GM21367 (cell line): ENCODE data around the gene SIK1.
"Not testable (repeated sequence)": the region's sequence is repeated elsewhere in the genome, so short reads cannot be mapped to it uniquely, and the experiment has no call there.

Experiments
- ATAC-seq: cut with Tn5 transposase; IDR thresholded peaks from one replicate; pipeline ENCODE4 v1.9.1; 2021; ENCODE audit not compliant: unreplicated experiment

The SIK1 gene

GRCh38 chr21:43426404-43427241 is at the start of gene SIK1:
SIK1 (minus strand) TSS chr21:43427131; CDS start chr21:43426178, 953 bp downstream.
- peak; percentile 31 for ATAC-seq

GRCh38 chr21:43471597-43472242 is 44.8 kb upstream of the SIK1 start:
- ATAC-seq: not testable (repeated sequence)

- not testable (repeated sequence) for ATAC-seq
Measured at GRCh38 chr21:43469719-43470458, 43.0 kb upstream of the SIK1 start.

- ATAC-seq: no peak
Measured at GRCh38 chr21:43467785-43468184, 40.9 kb upstream of the SIK1 start.

- not testable (repeated sequence) for ATAC-seq
Measured at GRCh38 chr21:43465159-43465558, 38.2 kb upstream of the SIK1 start.

- not testable (repeated sequence) for ATAC-seq
Measured at GRCh38 chr21:43463498-43464261, 36.7 kb upstream of the SIK1 start.

- not testable (repeated sequence) for ATAC-seq
Measured at GRCh38 chr21:43462932-43463331, 36.0 kb upstream of the SIK1 start.

- ATAC-seq: not testable (repeated sequence)
Measured at GRCh38 chr21:43460475-43460874, 33.5 kb upstream of the SIK1 start.

GRCh38 chr21:43458995-43459394 is 32.1 kb upstream of the SIK1 start:
- not testable (repeated sequence) for ATAC-seq

GRCh38 chr21:43456616-43457314 is 29.8 kb upstream of the SIK1 start:
- not testable (repeated sequence) for ATAC-seq

GRCh38 chr21:43455717-43456116 is 28.8 kb upstream of the SIK1 start:
- not testable (repeated sequence) for ATAC-seq

- ATAC-seq: not testable (repeated sequence)
Measured at GRCh38 chr21:43454176-43454575, 27.2 kb upstream of the SIK1 start.

- ATAC-seq: not testable (repeated sequence)
Measured at GRCh38 chr21:43451850-43452249, 24.9 kb upstream of the SIK1 start.

GRCh38 chr21:43450287-43450686 is 23.4 kb upstream of the SIK1 start:
- not testable (repeated sequence) for ATAC-seq

- not testable (repeated sequence) for ATAC-seq
Measured at GRCh38 chr21:43447353-43447977, 20.5 kb upstream of the SIK1 start.

- ATAC-seq: not testable (repeated sequence)
Measured at GRCh38 chr21:43446277-43446932, 19.5 kb upstream of the SIK1 start.

- ATAC-seq: not testable (repeated sequence)
Measured at GRCh38 chr21:43444524-43444923, 17.6 kb upstream of the SIK1 start.

GRCh38 chr21:43442571-43442970 is 15.6 kb upstream of the SIK1 start:
- not testable (repeated sequence) for ATAC-seq
